Progenitor cell of endocrine pancreas (in vitro differentiated cells): ENCODE results near the gene NEK7. TPM values are rescaled to one million over a fixed set of nuclear protein-coding genes. Genes with fewer than 3 reads are reported as not detected.

ENCODE experiments used
- DNase-seq: peaks from one replicate; pipeline ENCODE4 v3.0.0; 2021; ENCODE audit warnings: low spot score; ENCODE audit not compliant: unreplicated experiment
- H3K27ac Mint-ChIP-seq: 2 replicates; pipeline ENCODE4 v1.8.0; 2021; ENCODE audit warnings: mild to moderate bottlenecking, moderate library complexity, mixed read lengths
- H3K27me3 Mint-ChIP-seq: 2 replicates; pipeline ENCODE4 v1.8.0; 2021; ENCODE audit warnings: mixed read lengths
- H3K36me3 Mint-ChIP-seq: 2 replicates; pipeline ENCODE4 v1.8.0; 2022; ENCODE audit warnings: mixed read lengths; ENCODE audit not compliant: insufficient read depth
- H3K4me1 Mint-ChIP-seq: 2 replicates; pipeline ENCODE4 v1.8.0; 2021; ENCODE audit warnings: low read depth, mixed read lengths
- H3K4me3 Mint-ChIP-seq: 2 replicates; pipeline ENCODE4 v1.8.0; 2021; ENCODE audit warnings: low read depth, mild to moderate bottlenecking, moderate library complexity, mixed read lengths
- H3K9me3 Mint-ChIP-seq: 2 replicates; pipeline ENCODE4 v1.8.0; 2021; ENCODE audit warnings: low read depth, mixed read lengths
- CTCF ChIP-seq: fragments of 200-600 bp; sonication (generic); IDR thresholded peaks from one replicate; pipeline ENCODE4 v1.5.0; 2021; ENCODE audit warnings: antibody characterized with exemption, mild to moderate bottlenecking; ENCODE audit not compliant: unreplicated experiment
- total RNA-seq: library from RNA; stranded (reverse); gene quantifications from 2 replicates; pipeline ENCODE4 v1.2.1, GENCODE V29; 2021

The NEK7 gene
- total RNA-seq, 1 donor from 2014 or later: 25.9 TPM

GRCh38 chr1:198158735-198159589 is 2.2 kb downstream of the NEK7 start:
- Mint-ChIP-seq H3K4me3 (peak overlapping the region; percentile 89), H3K36me3 (no peaks in the 10 kb centered on the region), H3K27ac (peak overlapping the region; percentile 96), H3K27me3 (no peaks in the 10 kb centered on the region), H3K9me3 (no peaks in the 10 kb centered on the region), H3K4me1 (peaks cover 48% of the 10 kb centered on the region)
- DNase-seq: peak; percentile 81
- TF ChIP-seq CTCF: no peak

- Mint-ChIP-seq H3K4me3 (peak overlapping the region; percentile 7), H3K9me3 (no peaks in the 10 kb centered on the region), H3K4me1 (peaks cover 47% of the 10 kb centered on the region), H3K27me3 (no peaks in the 10 kb centered on the region), H3K27ac (no peak overlapping the region), H3K36me3 (no peaks in the 10 kb centered on the region)
- DNase-seq: no peak
- no peak for TF ChIP-seq CTCF
Observed at GRCh38 chr1:198160222-198160621, 3.4 kb downstream of the NEK7 start.

- DNase-seq: no peak
- H3K27me3 Mint-ChIP-seq: no peaks in the 10 kb centered on the region
- H3K4me1 Mint-ChIP-seq: peaks cover 50% of the 10 kb centered on the region
- no peaks in the 10 kb centered on the region for H3K36me3 Mint-ChIP-seq
- H3K4me3 Mint-ChIP-seq: no peak overlapping the region
- no peaks in the 10 kb centered on the region for H3K9me3 Mint-ChIP-seq
- TF ChIP-seq CTCF: no peak
- peak overlapping the region; percentile 96 for H3K27ac Mint-ChIP-seq
Observed at GRCh38 chr1:198160946-198161614, 4.3 kb downstream of the NEK7 start.

- TF ChIP-seq CTCF: no peak
- no peaks in the 10 kb centered on the region for H3K9me3 Mint-ChIP-seq
- H3K27me3 Mint-ChIP-seq: no peaks in the 10 kb centered on the region
- peaks cover 55% of the 10 kb centered on the region for H3K4me1 Mint-ChIP-seq
- no peak for DNase-seq
- no peaks in the 10 kb centered on the region for H3K36me3 Mint-ChIP-seq
- H3K4me3 Mint-ChIP-seq: no peak overlapping the region
- peak overlapping the region; percentile 96 for H3K27ac Mint-ChIP-seq
Observed at GRCh38 chr1:198161718-198162090, 4.9 kb downstream of the NEK7 start.

GRCh38 chr1:198162091-198162767 is 5.4 kb downstream of the NEK7 start:
- H3K4me3 Mint-ChIP-seq: peak overlapping the region; percentile 33

More at GRCh38 chr1:198162091-198162767, 5.4 kb downstream of the NEK7 start:
- DNase-seq: no peak
- Mint-ChIP-seq H3K36me3 (no peaks in the 10 kb centered on the region), H3K27me3 (no peaks in the 10 kb centered on the region), H3K9me3 (no peaks in the 10 kb centered on the region), H3K27ac (peak overlapping the region; percentile 96), H3K4me1 (peaks cover 58% of the 10 kb centered on the region)
- TF ChIP-seq CTCF: no peak
